Activated naive CD8-positive, alpha-beta T cell treated with anti-CD3 and anti-CD28 coated beads for 36 hours (primary cell): ENCODE results near the gene MUC7. TPM values are rescaled to one million over a fixed set of nuclear protein-coding genes. Genes with fewer than 3 reads are reported as not detected.

Experiments
- DNase-seq: peaks from one replicate; pipeline ENCODE4 v3.0.0; 2021
- H3K27ac Mint-ChIP-seq: one replicate; pipeline ENCODE4 v1.8.0; 2022; ENCODE audit warnings: mild to moderate bottlenecking, moderate library complexity, mixed read lengths
- H3K27me3 Mint-ChIP-seq: one replicate; pipeline ENCODE4 v1.8.0; 2022; ENCODE audit warnings: mild to moderate bottlenecking, mixed read lengths
- H3K36me3 Mint-ChIP-seq: one replicate; pipeline ENCODE4 v1.8.0; 2021; ENCODE audit warnings: mild to moderate bottlenecking, mixed read lengths
- H3K4me1 Mint-ChIP-seq: one replicate; pipeline ENCODE4 v1.8.0; 2021; ENCODE audit warnings: mixed read lengths
- H3K4me3 Mint-ChIP-seq: one replicate; pipeline ENCODE4 v1.8.0; 2022; ENCODE audit warnings: mild to moderate bottlenecking, moderate library complexity, mixed read lengths
- H3K9me3 Mint-ChIP-seq: one replicate; pipeline ENCODE4 v1.8.0; 2022; ENCODE audit warnings: mixed read lengths
- total RNA-seq, 2 experiments: library from RNA; stranded (reverse); gene quantifications; one replicate each; pipeline ENCODE4 v1.2.3, GENCODE V29; 2021

Gene MUC7
- total RNA-seq, 2 experiments from 2014 or later = not detected

DNA sequence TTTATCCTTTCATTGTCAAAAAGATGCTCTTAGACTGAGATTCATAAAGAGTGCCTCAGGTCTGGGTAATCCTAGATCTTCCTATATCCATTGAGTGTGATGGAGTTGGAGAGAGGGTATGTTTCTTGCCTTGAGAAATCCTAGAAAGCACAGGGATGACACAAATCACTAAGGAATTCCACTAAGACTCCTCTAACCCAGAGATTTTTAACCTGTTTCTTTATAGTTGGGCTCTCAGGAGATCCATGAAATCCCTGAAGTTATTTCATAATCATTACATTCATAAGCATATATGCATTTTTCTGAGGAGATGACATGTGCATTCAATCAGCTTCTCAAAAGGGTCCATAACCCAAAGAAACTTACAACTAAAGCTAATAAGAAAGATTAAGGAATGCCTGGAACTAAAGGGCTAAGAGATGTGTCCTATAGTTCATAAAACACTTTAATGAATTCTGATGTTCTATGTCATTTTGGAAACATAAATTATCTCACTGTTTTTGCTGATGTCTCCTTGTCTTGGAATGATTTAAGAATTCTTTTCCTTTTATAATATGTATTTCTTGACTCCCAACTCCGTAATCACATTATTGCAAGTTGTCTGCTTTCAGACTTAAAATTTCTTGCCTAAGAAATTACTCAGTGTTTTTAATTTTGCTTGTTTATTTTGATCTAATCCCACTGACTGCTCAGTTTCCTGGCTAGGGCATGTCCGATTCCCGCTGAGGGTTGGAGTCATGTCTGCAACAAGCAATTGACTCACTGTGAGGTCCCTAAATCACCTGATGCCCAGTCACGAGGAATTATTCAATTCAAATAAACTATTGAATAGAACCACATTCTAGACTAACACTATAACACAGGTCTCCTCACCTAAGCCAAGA is 43.6 kb downstream of the MUC7 start:
- Mint-ChIP-seq H3K27ac (no peak overlapping the region), H3K27me3 (no peaks in the 10 kb centered on the region), H3K4me3 (no peak overlapping the region), H3K36me3 (no peaks in the 10 kb centered on the region), H3K4me1 (no peaks in the 10 kb centered on the region), H3K9me3 (no peaks in the 10 kb centered on the region)
- no peak for DNase-seq

- H3K9me3 Mint-ChIP-seq = no peaks in the 10 kb centered on the region
- no peak within 1 kb of the TSS for H3K4me3 Mint-ChIP-seq
- H3K4me1 Mint-ChIP-seq = no peaks in the 10 kb centered on the region
- H3K27me3 Mint-ChIP-seq = peaks cover 5% of the 10 kb centered on the region
- DNase-seq = no peak
- no peak within 1 kb of the TSS for H3K27ac Mint-ChIP-seq
- no peaks in the 10 kb centered on the region for H3K36me3 Mint-ChIP-seq
Observed at GRCh38 chr4:70518269-70518668, 46.3 kb downstream of the MUC7 start, which contains the start of gene AMTN. Gene AMTN (plus strand): TSS chr4:70518569. CDS start chr4:70518778, 209 bp downstream.

DNA sequence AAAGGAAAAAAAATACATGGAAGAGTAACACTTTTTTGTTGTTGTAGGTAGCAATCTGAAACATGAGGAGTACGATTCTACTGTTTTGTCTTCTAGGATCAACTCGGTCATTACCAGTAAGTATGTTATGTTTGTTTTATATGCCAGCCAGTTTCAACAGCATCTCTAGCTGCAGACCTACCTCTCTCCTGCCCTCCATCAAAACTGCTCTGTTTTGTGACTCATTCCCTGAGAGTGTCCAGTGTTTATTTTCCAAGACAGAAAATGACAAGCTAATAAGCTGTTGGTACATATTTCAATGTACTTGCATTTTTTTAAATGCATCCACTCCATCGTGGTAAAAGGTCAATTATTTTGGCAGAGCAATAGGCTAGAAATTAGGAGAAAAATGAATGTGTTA is 46.7 kb downstream of the MUC7 start:
- H3K27me3 Mint-ChIP-seq = peaks cover 5% of the 10 kb centered on the region
- H3K36me3 Mint-ChIP-seq = no peaks in the 10 kb centered on the region
- H3K4me1 Mint-ChIP-seq = no peaks in the 10 kb centered on the region
- H3K27ac Mint-ChIP-seq = no peak overlapping the region
- DNase-seq = no peak
- H3K4me3 Mint-ChIP-seq = no peak overlapping the region
- H3K9me3 Mint-ChIP-seq = no peaks in the 10 kb centered on the region

GRCh38 chr4:70522626-70523025 is 50.6 kb downstream of the MUC7 start:
- H3K9me3 Mint-ChIP-seq = no peaks in the 10 kb centered on the region
- H3K4me1 Mint-ChIP-seq = no peaks in the 10 kb centered on the region
- no peak overlapping the region for H3K27ac Mint-ChIP-seq
- no peak overlapping the region for H3K4me3 Mint-ChIP-seq
- peaks cover 15% of the 10 kb centered on the region for H3K27me3 Mint-ChIP-seq
- DNase-seq = no peak
- H3K36me3 Mint-ChIP-seq = no peaks in the 10 kb centered on the region

DNA sequence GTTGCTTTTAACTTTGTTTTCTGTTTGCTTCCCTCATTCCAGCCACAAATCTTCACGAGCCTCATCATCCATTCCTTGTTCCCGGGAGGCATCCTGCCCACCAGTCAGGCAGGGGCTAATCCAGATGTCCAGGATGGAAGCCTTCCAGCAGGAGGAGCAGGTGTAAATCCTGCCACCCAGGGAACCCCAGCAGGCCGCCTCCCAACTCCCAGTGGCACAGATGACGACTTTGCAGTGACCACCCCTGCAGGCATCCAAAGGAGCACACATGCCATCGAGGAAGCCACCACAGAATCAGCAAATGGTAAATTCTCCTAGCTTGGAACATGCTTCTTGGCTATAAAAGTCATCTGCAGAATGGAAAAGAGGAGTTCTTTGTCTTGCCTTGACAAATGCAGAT is 59.0 kb downstream of the MUC7 start:
- Mint-ChIP-seq H3K27ac (no peak overlapping the region), H3K9me3 (no peaks in the 10 kb centered on the region), H3K36me3 (no peaks in the 10 kb centered on the region), H3K4me3 (no peak overlapping the region), H3K27me3 (peaks cover 24% of the 10 kb centered on the region), H3K4me1 (no peaks in the 10 kb centered on the region)
- DNase-seq = no peak

GRCh38 chr4:70531981-70532380 is 60.0 kb downstream of the MUC7 start:
- Mint-ChIP-seq H3K4me1 (no peaks in the 10 kb centered on the region), H3K9me3 (no peaks in the 10 kb centered on the region), H3K27me3 (peaks cover 20% of the 10 kb centered on the region), H3K4me3 (no peak overlapping the region), H3K27ac (no peak overlapping the region), H3K36me3 (no peaks in the 10 kb centered on the region)
- DNase-seq = no peak

Other genes starting within 250 kb of the MUC7 start
- gene FDCSP, start 246.1 kb upstream of the MUC7 start, total RNA-seq = not detected
- gene CSN3, start 229.6 kb upstream of the MUC7 start, total RNA-seq = not detected
- not detected for gene CABS1, start 137.2 kb upstream of the MUC7 start, total RNA-seq
- not detected for gene SMR3A, start 111.4 kb upstream of the MUC7 start, total RNA-seq
- not detected for gene SMR3B, start 89.1 kb upstream of the MUC7 start, total RNA-seq
- not detected for gene OPRPN, start 74.3 kb upstream of the MUC7 start, total RNA-seq
- not detected for gene AMTN, start 46.4 kb downstream of the MUC7 start, total RNA-seq
- not detected for gene AMBN, start 120.1 kb downstream of the MUC7 start, total RNA-seq
- gene ENAM, start 156.5 kb downstream of the MUC7 start, total RNA-seq = not detected
- not detected for gene JCHAIN, start 194.3 kb downstream of the MUC7 start, total RNA-seq
- gene UTP3, start 216.3 kb downstream of the MUC7 start, total RNA-seq = 10 to 100 TPM; 46.9 to 49.7 TPM
- gene RUFY3, start 249.8 kb downstream of the MUC7 start, total RNA-seq = 10 to 100 TPM; 10.1 to 11.3 TPM